Testis (tissue), 3 donors: Measurements from ENCODE around the gene COL26A1. TPM values are rescaled to one million over a fixed set of nuclear protein-coding genes. Genes with fewer than 3 reads are reported as not detected.

Experiments used
- DNase-seq: peaks from one replicate; pipeline ENCODE4 v3.0.0-alpha.2; 2019
- H3K27ac ChIP-seq, 2 donors: fragments of 200-600 bp; sonication (generic); one replicate each; pipeline ENCODE4 v1.5.1; 2019
- H3K27me3 ChIP-seq: fragments of 200-600 bp; sonication (generic); one replicate; pipeline ENCODE4 v1.5.1; 2019
- H3K36me3 ChIP-seq: fragments of 200-600 bp; sonication (generic); one replicate; pipeline ENCODE4 v1.5.1; 2017; ENCODE audit warnings: low read depth; ENCODE audit errors: missing control alignments
- H3K4me1 ChIP-seq: fragments of 200-600 bp; sonication (generic); one replicate; pipeline ENCODE4 v1.5.1; 2019
- H3K4me3 ChIP-seq, 2 donors: fragments of 200-600 bp; sonication (generic); one replicate each; pipeline ENCODE4 v1.5.1; 2017 to 2019
- H3K9me3 ChIP-seq: fragments of 200-600 bp; sonication (generic); one replicate; pipeline ENCODE4 v1.5.1; 2017
- POLR2A ChIP-seq: fragments of 450-650 bp; IDR thresholded peaks from one replicate; pipeline ENCODE4 v1.6.1; 2017; ENCODE audit warnings: antibody characterized with exemption, mild to moderate bottlenecking, moderate library complexity
- WGBS, 2 donors: methylation state at CpG; one replicate each; pipeline ENCODE4 v1.1.5; 2018; 5-methylcytosine and 5-hydroxymethylcytosine counted together
- intact Hi-C: fragments of 100-400 bp; cut with DNase I; formaldehyde crosslinking; loops from one replicate; pipeline ENCODE4 v1.15.1; 2023; ENCODE audit warnings: low total_unique reads
- polyA plus RNA-seq: library from polyadenylated mRNA; stranded (reverse); fragments of 350-450 nt; fragmentation: Illumina TruSeq; extraction: RNeasy Lipid Tissue Mini Kit (QIAGEN cat#74804); gene quantifications from one replicate; pipeline ENCODE4 v1.2.3, GENCODE V29; 2014; ENCODE audit warnings: low read depth, low replicate concordance; ENCODE audit not compliant: insufficient read depth
- total RNA-seq, 2 donors: library from RNA; depleted of rRNA; stranded (reverse); fragments of >200 nt; gene quantifications; one replicate each; pipeline ENCODE4 v1.2.3, GENCODE V29; 2016
- TF ChIP-seq, protein P1 (sequence below), 3 experiments: fragments of 450-650 bp in 2 of 3; fragments of 200-600 bp in 1 of 3; sonication (generic) in 1 of 3; IDR thresholded peaks; one replicate each; pipeline ENCODE4 v1.5.1; 2016 to 2019; ENCODE audit warnings: antibody characterized with exemption in 3 of 3, mild to moderate bottlenecking in 2 of 3, moderate library complexity in 1 of 3

The COL26A1 gene
- total and polyA plus RNA-seq, 3 donors from 2014 or later: 0.94 to 3.1 (median 1.1) TPM

- TF ChIP-seq, protein P1, sequence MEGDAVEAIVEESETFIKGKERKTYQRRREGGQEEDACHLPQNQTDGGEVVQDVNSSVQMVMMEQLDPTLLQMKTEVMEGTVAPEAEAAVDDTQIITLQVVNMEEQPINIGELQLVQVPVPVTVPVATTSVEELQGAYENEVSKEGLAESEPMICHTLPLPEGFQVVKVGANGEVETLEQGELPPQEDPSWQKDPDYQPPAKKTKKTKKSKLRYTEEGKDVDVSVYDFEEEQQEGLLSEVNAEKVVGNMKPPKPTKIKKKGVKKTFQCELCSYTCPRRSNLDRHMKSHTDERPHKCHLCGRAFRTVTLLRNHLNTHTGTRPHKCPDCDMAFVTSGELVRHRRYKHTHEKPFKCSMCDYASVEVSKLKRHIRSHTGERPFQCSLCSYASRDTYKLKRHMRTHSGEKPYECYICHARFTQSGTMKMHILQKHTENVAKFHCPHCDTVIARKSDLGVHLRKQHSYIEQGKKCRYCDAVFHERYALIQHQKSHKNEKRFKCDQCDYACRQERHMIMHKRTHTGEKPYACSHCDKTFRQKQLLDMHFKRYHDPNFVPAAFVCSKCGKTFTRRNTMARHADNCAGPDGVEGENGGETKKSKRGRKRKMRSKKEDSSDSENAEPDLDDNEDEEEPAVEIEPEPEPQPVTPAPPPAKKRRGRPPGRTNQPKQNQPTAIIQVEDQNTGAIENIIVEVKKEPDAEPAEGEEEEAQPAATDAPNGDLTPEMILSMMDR (IDR thresholded peaks at IDR 0.05): no peak
- no peak for TF ChIP-seq POLR2A
- no peaks in the 10 kb centered on the region for H3K27me3 ChIP-seq
- no peak overlapping the region for H3K27ac ChIP-seq
- no peak overlapping the region for H3K4me3 ChIP-seq
- intact Hi-C loops: no loop called here
- H3K4me1 ChIP-seq: no peaks in the 10 kb centered on the region
- WGBS, 2 donors: 83 to 84% methylated on average over 10 to 15 of the region's 15 CpGs
- DNase-seq: no peak
- H3K9me3 ChIP-seq: no peaks in the 10 kb centered on the region
- H3K36me3 ChIP-seq: no peaks in the 10 kb centered on the region
These were observed 227.4 kb downstream of the COL26A1 start for GRCh38 chr7:101589976-101590662.

DNA sequence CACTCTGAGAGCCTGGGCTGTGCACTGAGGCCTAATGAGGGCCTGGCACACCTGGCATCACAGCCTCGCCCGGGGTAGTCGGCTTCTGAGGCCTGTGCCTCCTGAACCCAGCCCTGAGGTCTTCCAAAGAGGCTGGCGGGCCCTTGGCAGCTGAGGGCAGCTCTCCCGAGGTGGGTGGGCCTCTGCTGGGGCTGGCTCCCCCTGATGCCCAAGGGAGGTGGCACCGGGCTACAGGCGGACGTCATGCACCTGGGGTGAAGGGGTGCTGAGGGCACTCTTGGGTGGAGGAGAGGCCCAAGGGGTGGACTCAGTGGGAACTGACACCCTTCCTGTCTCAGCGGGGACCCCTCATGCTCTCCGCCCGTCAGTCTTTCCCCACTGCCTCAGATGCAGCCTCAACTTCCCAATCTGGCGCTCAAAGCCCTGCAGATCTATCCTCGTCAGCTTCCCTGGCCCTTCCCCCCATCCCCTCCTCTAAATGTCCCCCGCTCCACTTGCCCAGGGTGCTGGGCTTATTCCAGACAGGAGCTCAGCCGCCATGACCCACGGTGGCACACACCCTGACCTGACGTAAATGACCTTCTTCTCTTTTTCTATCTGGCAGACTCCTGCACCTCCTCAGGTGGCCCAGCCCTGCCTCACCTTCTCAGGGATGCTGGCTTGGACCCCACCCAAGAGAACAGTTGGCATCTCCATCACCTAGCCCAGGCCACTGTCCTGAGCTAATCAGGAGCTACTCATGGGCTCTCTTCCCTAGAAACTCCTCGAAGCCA, 228.2 kb downstream of the COL26A1 start:
- Histone ChIP-seq H3K36me3 (no peaks in the 10 kb centered on the region), H3K4me3 (no peak overlapping the region), H3K27me3 (no peaks in the 10 kb centered on the region), H3K9me3 (no peaks in the 10 kb centered on the region), H3K27ac (no peak overlapping the region), H3K4me1 (no peaks in the 10 kb centered on the region)
- no peak for DNase-seq
- TF ChIP-seq, protein P1 (IDR thresholded peaks at IDR 0.05): no peak
- no peak for TF ChIP-seq POLR2A
- 89 to 95% methylated on average over 15 to 18 of the region's 18 CpGs for WGBS, 2 donors
- intact Hi-C loops: no loop called here

GRCh38 chr7:101591504-101591903, 228.8 kb downstream of the COL26A1 start:
- Histone ChIP-seq H3K9me3 (no peaks in the 10 kb centered on the region), H3K27me3 (no peaks in the 10 kb centered on the region), H3K4me1 (no peaks in the 10 kb centered on the region), H3K36me3 (no peaks in the 10 kb centered on the region), H3K27ac (no peak overlapping the region), H3K4me3 (no peak overlapping the region)
- no peak for TF ChIP-seq POLR2A
- TF ChIP-seq, protein P1 (IDR thresholded peaks at IDR 0.05): no peak
- WGBS, 2 donors: 91 to 100% methylated on average over 2 of the region's 2 CpGs
- no peak for DNase-seq
- intact Hi-C loops: no loop called here

- H3K9me3 ChIP-seq: no peaks in the 10 kb centered on the region
- no peaks in the 10 kb centered on the region for H3K36me3 ChIP-seq
- H3K4me3 ChIP-seq: no peak overlapping the region
- H3K27me3 ChIP-seq: no peaks in the 10 kb centered on the region
- TF ChIP-seq POLR2A: no peak
- TF ChIP-seq, protein P1 (IDR thresholded peaks at IDR 0.05): no peak
- DNase-seq: no peak
- no peaks in the 10 kb centered on the region for H3K4me1 ChIP-seq
- 90 to 91% methylated on average over 6 of the region's 6 CpGs for WGBS, 2 donors
- intact Hi-C loops: no loop called here
- no peak overlapping the region for H3K27ac ChIP-seq
These were observed 230.9 kb downstream of the COL26A1 start for GRCh38 chr7:101593556-101593955.
